Fibroblast of villous mesenchyme (primary cell): ENCODE data around the gene MAPKAP1. TPM values are rescaled to one million over a fixed set of nuclear protein-coding genes. Genes with fewer than 3 reads are reported as not detected.

Experiments used
- DNase-seq: peaks from one replicate; pipeline ENCODE4 v3.0.0-alpha.2; 2010; ENCODE audit warnings: low read depth
- H3K4me3 ChIP-seq: 2 replicates; pipeline ENCODE4 v1.5.1; 2011; ENCODE audit warnings: low read depth, mild to moderate bottlenecking, low read length
- CTCF ChIP-seq: IDR thresholded peaks from 2 replicates; pipeline ENCODE4 v1.5.1; 2012; ENCODE audit warnings: low read depth, mild to moderate bottlenecking, low read length; ENCODE audit not compliant: insufficient read depth
- total RNA-seq: library from RNA; depleted of rRNA; stranded (reverse); fragments of >200 nt; gene quantifications from 2 replicates; pipeline ENCODE4 v1.2.3, GENCODE V29; 2012

The MAPKAP1 gene
- total RNA-seq, 1 donor, result 92.0 TPM

- no peak overlapping the region for H3K4me3 ChIP-seq
- TF ChIP-seq CTCF, result no peak
- DNase-seq, result no peak
Measured at GRCh38 chr9:125681086-125681622, 25.9 kb downstream of the MAPKAP1 start.

- H3K4me3 ChIP-seq, result no peak overlapping the region
- TF ChIP-seq CTCF, result no peak
- DNase-seq, result no peak
Measured at GRCh38 chr9:125680445-125680844, 26.6 kb downstream of the MAPKAP1 start.

GRCh38 chr9:125679597-125680189, 27.3 kb downstream of the MAPKAP1 start:
- H3K4me3 ChIP-seq, result no peak overlapping the region
- no peak for TF ChIP-seq CTCF

GRCh38 chr9:125674981-125675973, 31.7 kb downstream of the MAPKAP1 start:
- TF ChIP-seq CTCF, result no peak
- H3K4me3 ChIP-seq, result no peak overlapping the region
- peak; percentile 75 for DNase-seq

More at GRCh38 chr9:125679597-125680189, 27.3 kb downstream of the MAPKAP1 start:
- DNase-seq, result no peak

GRCh38 chr9:125672876-125673275, 34.1 kb downstream of the MAPKAP1 start:
- no peak for TF ChIP-seq CTCF
- no peak for DNase-seq
- H3K4me3 ChIP-seq, result no peak overlapping the region

- no peak for TF ChIP-seq CTCF
- H3K4me3 ChIP-seq, result no peak overlapping the region
- peak; percentile 20 for DNase-seq
Measured at GRCh38 chr9:125663127-125663526, 43.9 kb downstream of the MAPKAP1 start.
